Activated CD8-positive, alpha-beta T cell treated with anti-CD3 and anti-CD28 coated beads for 36 hours (primary cell): ENCODE measurements around the gene CHD2. TPM values are rescaled to one million over a fixed set of nuclear protein-coding genes. Genes with fewer than 3 reads are reported as not detected.

Experiments used
- ATAC-seq: fragments of 200-7000 bp; cut with Tn5 transposase; one replicate; pipeline ENCODE4 v1.10.0; 2021; ENCODE audit warnings: mild to moderate bottlenecking, moderate library complexity
- CTCF ChIA-PET: fragments of 350-600 bp; sonication (Branson Sonifier 250); formaldehyde crosslinking; loops from one replicate; lab custom pipeline; 2021; ENCODE audit warnings: antibody characterized with exemption; lab: Charles Lee
- POLR2A ChIA-PET: fragments of 350-600 bp; sonication (Branson Sonifier 250); formaldehyde crosslinking; loops from one replicate; lab custom pipeline; 2021; ENCODE audit warnings: antibody characterized with exemption; lab: Charles Lee
- DNase-seq: peaks from one replicate; pipeline ENCODE4 v3.0.0-alpha.2; 2020
- H3K27ac Mint-ChIP-seq: one replicate; pipeline ENCODE4 v1.8.0; 2021; ENCODE audit warnings: mild to moderate bottlenecking, mixed read lengths
- H3K27me3 Mint-ChIP-seq: one replicate; pipeline ENCODE4 v1.8.0; 2021; ENCODE audit warnings: mixed read lengths
- H3K36me3 Mint-ChIP-seq: one replicate; pipeline ENCODE4 v1.8.0; 2021; ENCODE audit warnings: low read depth, mixed read lengths
- H3K4me1 Mint-ChIP-seq: one replicate; pipeline ENCODE4 v1.8.0; 2021; ENCODE audit warnings: low read depth, mixed read lengths
- H3K4me3 Mint-ChIP-seq: one replicate; pipeline ENCODE4 v1.8.0; 2021; ENCODE audit warnings: mild to moderate bottlenecking, moderate library complexity, mixed read lengths
- H3K9me3 Mint-ChIP-seq: one replicate; pipeline ENCODE4 v1.8.0; 2021; ENCODE audit warnings: mixed read lengths
- CTCF ChIP-seq: fragments of 200-600 bp; IDR thresholded peaks from one replicate; pipeline ENCODE4 v1.8.0; 2022; ENCODE audit warnings: antibody characterized with exemption, mild to moderate bottlenecking
- intact Hi-C: fragments of 100-400 bp; cut with micrococcal nuclease; formaldehyde crosslinking; loops from one replicate; pipeline ENCODE4 v1.10.0; 2022
- total RNA-seq, 2 experiments: library from RNA; stranded (reverse); gene quantifications; one replicate each; pipeline ENCODE4 v1.2.3, GENCODE V29; 2021

Gene CHD2
- total RNA-seq, 2 experiments from 2014 or later, result 124 to 138 TPM

- TF ChIP-seq CTCF, result no peak
- H3K27ac Mint-ChIP-seq, result no peak overlapping the region
- H3K4me1 Mint-ChIP-seq, result peaks cover 8% of the 10 kb centered on the region
- no peak for DNase-seq
- no peaks in the 10 kb centered on the region for H3K36me3 Mint-ChIP-seq
- intact Hi-C loops, result no loop called here
- H3K4me3 Mint-ChIP-seq, result no peak overlapping the region
- no peaks in the 10 kb centered on the region for H3K9me3 Mint-ChIP-seq
- CTCF ChIA-PET, result interaction anchor here (0.9 kb wide), 1 partner anchor 35 kb away, joined by 3 read pairs; no protein-coding TSS in a partner anchor
- POLR2A ChIA-PET, result no interaction called here
- H3K27me3 Mint-ChIP-seq, result peaks cover 24% of the 10 kb centered on the region
- ATAC-seq, result no peak
These were observed 167.5 kb downstream of the CHD2 start for GRCh38 chr15:93067649-93068085.

GRCh38 chr15:93068581-93069199 is 168.6 kb downstream of the CHD2 start:
- intact Hi-C loops, result no loop called here
- Mint-ChIP-seq H3K36me3 (no peaks in the 10 kb centered on the region), H3K27me3 (peaks cover 25% of the 10 kb centered on the region), H3K4me1 (peaks cover 14% of the 10 kb centered on the region), H3K27ac (no peak overlapping the region), H3K9me3 (no peaks in the 10 kb centered on the region), H3K4me3 (no peak overlapping the region)
- DNase-seq (no peak), ATAC-seq (no peak)
- no peak for TF ChIP-seq CTCF
- ChIA-PET CTCF (interaction anchor here (1.3 to 6.6 kb wide), 2 partner anchors 19 to 38 kb away, joined by 3 to 26 read pairs; no protein-coding TSS in a partner anchor), POLR2A (no interaction called here)

DNA sequence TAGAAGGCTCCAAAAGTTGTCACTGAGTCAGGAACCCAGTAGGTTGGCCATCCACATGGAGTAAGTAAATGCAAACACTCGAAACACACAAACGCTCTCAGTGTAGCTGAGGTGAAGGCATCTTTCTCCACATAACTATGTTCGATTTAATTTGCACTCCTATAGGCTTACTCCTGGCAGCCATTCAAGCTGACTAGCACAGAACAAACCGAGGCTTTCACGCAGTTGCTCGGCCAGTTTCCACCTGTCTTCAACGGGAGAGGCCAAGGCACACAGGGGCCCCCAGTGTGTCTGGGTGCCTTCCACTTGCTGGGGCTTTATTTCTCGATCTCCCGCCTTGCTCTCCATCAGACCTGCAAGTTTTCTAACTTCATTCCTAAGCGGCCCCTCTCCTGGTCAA is 170.0 kb downstream of the CHD2 start:
- Mint-ChIP-seq H3K36me3 (no peaks in the 10 kb centered on the region), H3K4me3 (no peak overlapping the region), H3K9me3 (no peaks in the 10 kb centered on the region), H3K27me3 (peaks cover 36% of the 10 kb centered on the region), H3K27ac (no peak overlapping the region), H3K4me1 (peaks cover 17% of the 10 kb centered on the region)
- ATAC-seq, result no peak
- DNase-seq, result no peak
- TF ChIP-seq CTCF, result no peak
- ChIA-PET POLR2A (no interaction called here), CTCF (interaction anchor here (1.3 to 6.6 kb wide), 2 partner anchors 18 to 40 kb away, joined by 3 to 26 read pairs; no protein-coding TSS in a partner anchor)
- intact Hi-C loops, result no loop called here

GRCh38 chr15:93070551-93071296 is 170.6 kb downstream of the CHD2 start:
- peaks cover 40% of the 10 kb centered on the region for H3K27me3 Mint-ChIP-seq
- no peak for TF ChIP-seq CTCF
- no peak overlapping the region for H3K4me3 Mint-ChIP-seq

GRCh38 chr15:93071469-93071936 is 171.4 kb downstream of the CHD2 start:
- POLR2A ChIA-PET, result no interaction called here
- intact Hi-C loops, result no loop called here
- Mint-ChIP-seq H3K9me3 (no peaks in the 10 kb centered on the region), H3K36me3 (no peaks in the 10 kb centered on the region), H3K4me1 (peaks cover 17% of the 10 kb centered on the region), H3K27ac (no peak overlapping the region), H3K4me3 (no peak overlapping the region), H3K27me3 (peaks cover 47% of the 10 kb centered on the region)
- DNase-seq (no peak), ATAC-seq (no peak)
- CTCF ChIA-PET, result interaction anchor here (1.2 to 6.6 kb wide), 2 partner anchors 16 to 41 kb away, joined by 3 to 26 read pairs; no protein-coding TSS in a partner anchor
- TF ChIP-seq CTCF, result no peak

More at GRCh38 chr15:93070551-93071296, 170.6 kb downstream of the CHD2 start:
- intact Hi-C loops, result no loop called here
- H3K9me3 Mint-ChIP-seq, result no peaks in the 10 kb centered on the region
- H3K27ac Mint-ChIP-seq, result no peak overlapping the region
- POLR2A ChIA-PET, result no interaction called here
- CTCF ChIA-PET, result interaction anchor here (1.2 to 6.6 kb wide), 2 partner anchors 17 to 40 kb away, joined by 3 to 26 read pairs; no protein-coding TSS in a partner anchor
- ATAC-seq (no peak), DNase-seq (no peak)
- H3K36me3 Mint-ChIP-seq, result no peaks in the 10 kb centered on the region
- H3K4me1 Mint-ChIP-seq, result peaks cover 17% of the 10 kb centered on the region
